ENCODE measurements around the gene CMTM8.

The CMTM8 gene

GRCh38 chr3:32334675-32335074 is 96.2 kb downstream of the CMTM8 start:
- Histone ChIP-seq H3K27me3 (no peaks in the 10 kb centered on the region), H3K4me3 (ENCODE audit: low read depth, low read length) (no peak overlapping the region), H3K36me3 (no peaks in the 10 kb centered on the region), H3K4me1 (no peaks in the 10 kb centered on the region), H3K9me3 (no peaks in the 10 kb centered on the region)
- no peak for DNase-seq
- TF ChIP-seq CTCF (IDR thresholded peaks at IDR 0.05; ENCODE audit: low read depth, low read length) = peak; percentile 26

- no peak for DNase-seq
- Histone ChIP-seq H3K36me3 (no peaks in the 10 kb centered on the region), H3K4me3 (ENCODE audit: low read depth, low read length) (no peak overlapping the region), H3K4me1 (no peaks in the 10 kb centered on the region), H3K27me3 (no peaks in the 10 kb centered on the region), H3K9me3 (no peaks in the 10 kb centered on the region)
- TF ChIP-seq CTCF (IDR thresholded peaks at IDR 0.05; ENCODE audit: low read depth, low read length) = no peak
Observed at GRCh38 chr3:32335365-32336112, 97.1 kb downstream of the CMTM8 start.

GRCh38 chr3:32336113-32336498 is 97.6 kb downstream of the CMTM8 start:
- H3K36me3 ChIP-seq = no peaks in the 10 kb centered on the region
- H3K4me3 ChIP-seq (ENCODE audit: low read depth, low read length) = no peak overlapping the region
- no peaks in the 10 kb centered on the region for H3K27me3 ChIP-seq
- no peaks in the 10 kb centered on the region for H3K4me1 ChIP-seq
- no peak for DNase-seq
- no peaks in the 10 kb centered on the region for H3K9me3 ChIP-seq
- TF ChIP-seq CTCF (IDR thresholded peaks at IDR 0.05; ENCODE audit: low read depth, low read length) = no peak

- TF ChIP-seq CTCF (IDR thresholded peaks at IDR 0.05; ENCODE audit: low read depth, low read length) = no peak
- no peaks in the 10 kb centered on the region for H3K36me3 ChIP-seq
- DNase-seq = no peak
- H3K9me3 ChIP-seq = no peaks in the 10 kb centered on the region
- no peaks in the 10 kb centered on the region for H3K27me3 ChIP-seq
- no peak overlapping the region for H3K4me3 ChIP-seq (ENCODE audit: low read depth, low read length)
- no peaks in the 10 kb centered on the region for H3K4me1 ChIP-seq
Observed at GRCh38 chr3:32337505-32337904, 99.0 kb downstream of the CMTM8 start.

GRCh38 chr3:32340039-32340438 is 101.6 kb downstream of the CMTM8 start:
- TF ChIP-seq CTCF (IDR thresholded peaks at IDR 0.05; ENCODE audit: low read depth, low read length) = peak; percentile 51
- peak; percentile 8 for DNase-seq

GRCh38 chr3:32340611-32341365 is 102.3 kb downstream of the CMTM8 start:
- H3K4me1 ChIP-seq = no peaks in the 10 kb centered on the region
- no peaks in the 10 kb centered on the region for H3K27me3 ChIP-seq
- no peaks in the 10 kb centered on the region for H3K36me3 ChIP-seq
- no peaks in the 10 kb centered on the region for H3K9me3 ChIP-seq
- no peak for TF ChIP-seq CTCF (IDR thresholded peaks at IDR 0.05; ENCODE audit: low read depth, low read length)
- no peak overlapping the region for H3K4me3 ChIP-seq (ENCODE audit: low read depth, low read length)
- DNase-seq = no peak

More at GRCh38 chr3:32340039-32340438, 101.6 kb downstream of the CMTM8 start:
- Histone ChIP-seq H3K36me3 (no peaks in the 10 kb centered on the region), H3K4me3 (ENCODE audit: low read depth, low read length) (no peak overlapping the region), H3K4me1 (no peaks in the 10 kb centered on the region), H3K9me3 (no peaks in the 10 kb centered on the region), H3K27me3 (no peaks in the 10 kb centered on the region)
